ENCODE measurements around the gene EIF4H.
"Not testable (repeated sequence)": the region's sequence is repeated elsewhere in the genome, so short reads cannot be mapped to it uniquely, and the experiment has no call there.

The EIF4H gene

DNA sequence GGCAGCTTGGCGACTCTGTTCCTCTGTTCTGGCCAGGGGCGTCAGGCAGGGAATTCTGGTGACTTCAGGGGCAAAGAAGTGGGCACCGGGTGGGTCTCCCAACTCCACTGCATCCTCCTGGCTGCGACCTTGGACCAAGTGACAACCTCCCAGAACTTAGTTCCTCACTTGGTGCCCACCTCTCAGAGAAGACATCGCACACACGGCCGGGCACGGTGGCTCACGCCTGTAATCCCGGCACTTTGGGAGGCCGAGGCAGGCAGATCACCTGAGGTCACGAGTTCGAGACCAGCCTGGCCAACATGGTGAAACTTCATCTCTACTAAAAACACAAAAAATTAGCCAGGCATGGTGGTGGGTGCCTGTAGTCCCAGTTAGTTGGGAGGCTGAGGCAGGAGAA lies 50.8 kb downstream of the EIF4H start:
- not testable (repeated sequence) for DNase-seq (ENCODE audit: low spot score)

DNA sequence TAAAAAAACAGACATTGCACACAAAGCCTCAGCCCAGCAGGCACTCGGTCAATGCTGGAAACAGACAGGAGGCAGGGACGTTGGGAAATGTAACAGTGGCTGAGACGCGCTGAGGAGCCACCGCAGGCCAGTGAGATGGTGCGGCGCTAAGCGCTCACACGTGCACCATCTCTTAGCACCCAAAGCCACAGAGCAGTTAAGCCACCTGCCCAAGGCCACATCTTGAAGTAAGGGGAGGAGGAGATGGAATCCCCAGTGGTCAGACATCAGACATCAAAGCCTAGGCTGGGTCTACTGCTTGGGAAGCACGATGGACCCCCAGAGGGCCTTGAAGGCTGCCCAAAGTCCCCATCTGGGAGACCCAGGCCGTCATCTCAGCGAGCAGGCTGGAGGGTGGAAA lies 51.2 kb downstream of the EIF4H start:
- DNase-seq (ENCODE audit: low spot score), result no peak

- no peak for DNase-seq (ENCODE audit: low spot score)
Observed at GRCh38 chr7:74226633-74227032, 52.5 kb downstream of the EIF4H start.

DNA sequence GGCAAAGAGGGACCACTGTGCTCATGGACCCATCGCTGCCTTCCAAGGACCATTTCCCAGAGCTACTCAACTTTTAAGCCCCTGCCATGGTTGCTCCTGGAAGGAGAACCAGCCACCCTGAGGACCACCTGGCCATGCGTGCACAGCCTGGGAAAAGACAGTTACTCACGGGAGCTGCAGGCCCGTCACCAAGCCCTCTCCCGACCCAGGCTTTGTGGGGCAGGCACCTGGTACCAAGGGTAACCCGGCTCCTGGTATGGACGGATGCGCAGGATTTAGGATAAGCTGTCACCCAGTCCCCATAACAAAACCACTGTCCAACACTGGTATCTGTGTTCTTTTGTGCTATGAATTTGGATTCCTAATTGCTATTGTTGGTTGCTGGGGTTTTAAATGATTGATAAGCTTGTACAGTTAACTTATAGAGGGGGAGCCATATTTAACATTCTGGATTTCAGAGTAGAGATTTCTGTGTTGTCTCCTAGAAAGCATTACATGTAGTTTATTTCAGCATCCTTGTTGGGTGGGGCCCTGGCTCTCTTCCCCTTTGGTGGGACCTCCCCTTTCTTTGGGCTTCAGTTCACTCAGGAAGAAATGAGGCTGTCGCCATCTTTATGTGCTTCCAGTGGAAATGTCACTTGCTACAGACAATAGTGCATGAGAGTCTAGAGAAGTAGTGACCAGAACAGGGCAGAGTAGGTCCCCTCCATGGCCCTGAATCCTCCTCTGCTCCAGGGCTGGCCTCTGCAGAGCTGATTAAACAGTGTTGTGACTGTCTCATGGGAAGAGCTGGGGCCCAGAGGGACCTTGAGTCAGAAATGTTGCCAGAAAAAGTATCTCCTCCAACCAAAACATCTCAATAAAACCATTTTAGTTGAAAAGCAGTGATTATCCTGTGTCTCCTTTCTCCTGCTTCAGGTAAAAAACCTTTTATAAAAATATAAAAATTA lies 55.1 kb downstream of the EIF4H start:
- DNase-seq (ENCODE audit: low spot score), result no peak

DNA sequence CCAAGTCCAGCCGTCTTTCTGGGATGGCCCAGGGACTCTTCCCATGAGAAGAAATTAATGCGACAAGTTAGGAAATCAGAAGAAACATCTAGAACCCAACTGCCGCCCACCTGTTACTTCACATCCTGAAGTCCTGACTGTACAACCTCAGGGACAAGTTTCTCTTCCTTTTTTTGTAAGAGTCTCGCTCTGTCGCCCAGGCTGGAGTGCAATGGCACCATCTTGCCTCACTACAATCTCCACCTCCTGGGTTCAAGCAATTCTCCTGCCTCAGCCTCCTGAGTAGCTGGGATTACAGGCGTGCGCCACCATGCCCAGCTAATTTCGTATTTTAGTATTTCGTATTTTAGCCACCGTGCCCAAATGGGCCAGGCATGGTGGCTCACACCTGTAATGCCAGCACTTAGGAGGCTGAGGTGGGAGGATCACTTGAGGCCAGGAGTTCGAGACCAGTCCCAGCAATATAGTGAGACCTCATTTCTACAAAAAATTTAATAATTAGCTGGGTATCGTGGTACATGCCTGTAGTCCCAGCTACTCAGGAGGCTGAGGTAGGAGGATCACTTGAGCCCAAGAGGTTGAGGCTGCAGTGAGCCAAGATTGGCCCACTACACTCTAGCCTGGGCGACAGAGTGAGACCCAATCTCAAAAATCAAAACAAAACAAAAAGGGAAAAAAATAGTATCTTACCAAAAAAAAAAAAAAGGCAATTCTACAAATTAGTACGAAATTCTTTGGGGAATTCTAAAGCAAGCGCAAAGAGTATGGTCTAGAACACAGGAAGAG lies 56.5 kb downstream of the EIF4H start:
- DNase-seq (ENCODE audit: low spot score), result no peak

- no peak for DNase-seq (ENCODE audit: low spot score)
Observed at GRCh38 chr7:74231232-74231590, 57.1 kb downstream of the EIF4H start.

DNA sequence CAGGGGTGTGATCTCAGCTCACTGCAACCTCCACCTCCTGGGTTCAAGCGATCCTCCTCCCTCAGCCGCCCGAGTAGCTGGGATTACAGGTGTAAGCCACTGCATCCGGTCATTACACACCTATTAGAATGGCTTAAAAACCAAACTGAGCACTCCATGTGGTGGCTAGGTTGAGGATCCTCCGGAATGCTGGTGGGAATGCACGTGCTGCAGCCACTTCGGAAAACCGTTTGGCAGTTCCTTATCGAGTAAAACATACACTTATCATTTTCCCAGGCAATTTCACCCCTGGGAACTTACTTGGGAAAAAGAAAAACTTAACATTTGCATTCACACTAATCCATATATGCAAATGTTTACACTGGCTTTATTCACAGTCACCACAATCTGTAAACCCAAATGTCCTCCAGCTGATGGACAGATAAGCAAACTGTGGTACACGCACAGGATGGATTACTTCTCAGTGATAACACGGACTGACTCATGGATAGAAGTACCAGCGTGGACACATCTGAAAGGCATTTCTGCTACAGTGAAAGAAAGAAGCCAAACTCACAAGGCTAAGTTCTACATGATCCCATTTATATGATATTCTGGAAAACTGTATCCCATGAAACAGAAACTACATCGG lies 59.6 kb downstream of the EIF4H start:
- DNase-seq (ENCODE audit: low spot score), result no peak

DNA sequence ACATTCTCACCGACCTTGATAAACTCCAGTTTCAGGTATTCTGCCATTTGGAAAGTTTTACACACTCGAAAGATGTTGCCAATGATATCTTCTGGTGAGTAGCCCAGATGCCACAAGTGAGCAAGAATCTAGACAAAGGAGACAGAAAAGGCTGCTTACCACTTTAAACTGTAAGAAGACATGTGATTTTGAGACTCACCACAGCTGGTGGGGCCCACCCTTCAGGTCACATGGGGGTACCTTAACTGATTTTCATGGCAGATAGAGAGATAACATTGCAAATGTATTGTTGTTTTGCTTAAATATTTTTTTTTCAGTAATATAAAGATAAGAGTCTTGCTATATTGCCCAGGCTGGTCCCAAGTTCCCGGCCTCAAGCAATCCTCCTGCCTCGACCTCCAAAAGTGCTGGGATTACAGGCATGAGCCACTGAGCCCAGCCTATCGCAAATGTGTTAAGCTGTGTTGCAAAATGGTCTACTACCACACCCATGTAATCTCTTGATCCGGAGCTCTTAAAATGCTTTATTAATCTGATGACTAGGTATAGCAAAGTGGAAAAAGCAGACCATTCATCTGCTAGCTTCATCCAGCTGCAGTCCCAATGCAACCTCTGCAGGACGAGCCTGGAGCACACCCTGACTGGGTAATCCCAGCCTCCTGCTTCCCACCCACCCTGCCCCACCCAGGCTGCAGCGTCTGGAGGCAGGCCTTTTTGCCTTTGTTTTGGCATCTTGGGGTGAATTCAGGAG lies 61.5 kb downstream of the EIF4H start:
- DNase-seq (ENCODE audit: low spot score), result no peak

GRCh38 chr7:74236284-74236683 lies 62.1 kb downstream of the EIF4H start:
- DNase-seq (ENCODE audit: low spot score), result no peak

GRCh38 chr7:74240482-74240881 lies 66.3 kb downstream of the EIF4H start:
- DNase-seq (ENCODE audit: low spot score), result no peak

- DNase-seq (ENCODE audit: low spot score), result no peak
Observed at GRCh38 chr7:74242122-74242443, 67.9 kb downstream of the EIF4H start.

DNA sequence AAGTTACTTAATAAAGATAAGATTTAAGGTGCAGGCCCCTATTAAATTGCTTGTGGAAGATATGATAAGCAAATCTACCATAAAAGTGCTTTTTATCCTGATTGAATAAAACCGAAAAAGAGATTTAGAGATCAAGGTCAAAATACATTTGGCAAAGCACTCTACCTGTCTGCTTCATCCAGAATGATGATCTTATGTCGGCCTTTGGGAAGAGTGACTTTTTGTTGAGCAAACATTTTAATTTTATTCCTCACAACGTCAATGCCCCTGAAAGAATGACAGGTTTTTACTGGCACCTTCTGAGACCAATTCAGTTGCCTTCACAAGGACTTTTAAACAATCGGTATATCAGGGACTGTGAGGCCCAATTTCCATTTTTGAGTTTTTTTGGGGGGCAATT lies 72.3 kb downstream of the EIF4H start:
- no peak for DNase-seq (ENCODE audit: low spot score)
